GM10266 (cell line): ENCODE data around the gene NAALADL2.

Experiments
- DNase-seq: peaks from one replicate; pipeline ENCODE4 v3.0.0; 2012; ENCODE audit errors: extremely low spot score
- TF ChIP-seq, protein P1 (sequence below): IDR thresholded peaks from 2 replicates; pipeline ENCODE4 v1.5.1; 2012; ENCODE audit warnings: mild to moderate bottlenecking, low read depth; ENCODE audit not compliant: control insufficient read depth, insufficient read depth; ENCODE audit errors: missing control alignments

NAALADL2 gene

GRCh38 chr3:175679568-175679967 is 820.4 kb downstream of the NAALADL2 start:
- TF ChIP-seq, protein P1, sequence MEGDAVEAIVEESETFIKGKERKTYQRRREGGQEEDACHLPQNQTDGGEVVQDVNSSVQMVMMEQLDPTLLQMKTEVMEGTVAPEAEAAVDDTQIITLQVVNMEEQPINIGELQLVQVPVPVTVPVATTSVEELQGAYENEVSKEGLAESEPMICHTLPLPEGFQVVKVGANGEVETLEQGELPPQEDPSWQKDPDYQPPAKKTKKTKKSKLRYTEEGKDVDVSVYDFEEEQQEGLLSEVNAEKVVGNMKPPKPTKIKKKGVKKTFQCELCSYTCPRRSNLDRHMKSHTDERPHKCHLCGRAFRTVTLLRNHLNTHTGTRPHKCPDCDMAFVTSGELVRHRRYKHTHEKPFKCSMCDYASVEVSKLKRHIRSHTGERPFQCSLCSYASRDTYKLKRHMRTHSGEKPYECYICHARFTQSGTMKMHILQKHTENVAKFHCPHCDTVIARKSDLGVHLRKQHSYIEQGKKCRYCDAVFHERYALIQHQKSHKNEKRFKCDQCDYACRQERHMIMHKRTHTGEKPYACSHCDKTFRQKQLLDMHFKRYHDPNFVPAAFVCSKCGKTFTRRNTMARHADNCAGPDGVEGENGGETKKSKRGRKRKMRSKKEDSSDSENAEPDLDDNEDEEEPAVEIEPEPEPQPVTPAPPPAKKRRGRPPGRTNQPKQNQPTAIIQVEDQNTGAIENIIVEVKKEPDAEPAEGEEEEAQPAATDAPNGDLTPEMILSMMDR = no peak

DNA sequence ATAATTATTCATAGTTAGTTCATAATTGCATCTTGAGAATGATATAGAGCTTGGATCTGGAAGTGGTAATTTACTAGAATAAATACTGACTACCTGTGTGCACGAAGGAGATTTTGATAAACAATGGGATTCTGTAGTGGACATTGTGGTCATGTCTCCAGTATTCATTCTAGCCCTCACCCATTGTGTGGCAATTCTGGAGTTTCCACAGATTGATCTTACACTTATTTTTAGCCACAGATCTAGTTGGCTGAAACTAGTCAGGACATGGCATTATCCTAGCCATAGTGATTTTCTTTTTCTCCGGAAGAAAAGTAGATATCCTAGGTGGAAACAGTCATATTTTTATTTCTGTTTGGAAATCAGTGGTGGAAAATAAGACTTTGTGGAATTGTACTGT is 833.1 kb downstream of the NAALADL2 start:
- TF ChIP-seq, protein P1 = no peak
- no peak for DNase-seq

More at GRCh38 chr3:175679568-175679967, 820.4 kb downstream of the NAALADL2 start:
- no peak for DNase-seq

GRCh38 chr3:175695251-175695650 is 836.1 kb downstream of the NAALADL2 start:
- TF ChIP-seq, protein P1 = no peak
- DNase-seq = no peak

- no peak for DNase-seq
- TF ChIP-seq, protein P1 = no peak
Observed at GRCh38 chr3:175702956-175703355, 843.8 kb downstream of the NAALADL2 start.

DNA sequence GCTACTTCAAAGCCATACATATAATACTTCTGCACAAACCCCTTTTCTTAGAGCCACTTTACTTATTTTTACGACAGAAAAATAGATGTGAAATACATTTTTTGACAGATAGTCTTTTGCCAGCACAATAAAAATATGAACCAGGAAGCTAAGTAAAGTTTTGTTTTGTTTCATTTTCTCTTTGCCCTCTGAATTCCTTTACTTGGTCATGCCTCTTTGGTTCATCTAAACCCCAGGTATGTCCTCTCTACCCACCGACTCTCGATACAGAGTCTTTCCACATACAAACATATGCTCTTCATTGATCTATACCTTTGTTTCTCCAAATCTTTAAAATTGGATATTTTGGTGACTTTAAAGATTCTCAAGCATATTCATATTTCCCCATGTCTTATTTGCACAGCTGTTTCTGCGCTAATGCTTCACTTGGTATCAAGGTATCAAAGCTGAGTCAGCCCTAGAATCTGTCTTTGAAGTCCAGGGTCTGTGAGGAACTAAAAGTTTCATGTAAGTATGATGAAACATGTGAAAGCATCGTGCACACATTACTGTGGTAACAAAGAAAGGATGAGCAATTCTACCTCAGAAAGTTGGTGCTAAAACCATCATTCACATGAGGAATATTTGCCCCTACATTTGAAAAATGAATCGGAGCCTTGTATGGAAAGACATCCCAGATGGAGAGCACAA is 845.4 kb downstream of the NAALADL2 start:
- TF ChIP-seq, protein P1 = no peak
- DNase-seq = no peak

- TF ChIP-seq, protein P1 = no peak
- DNase-seq = no peak
Observed at GRCh38 chr3:175713268-175713667, 854.1 kb downstream of the NAALADL2 start.

GRCh38 chr3:175716446-175716845 is 857.3 kb downstream of the NAALADL2 start:
- no peak for DNase-seq
- TF ChIP-seq, protein P1 = no peak
